ENCODE measurements around the gene OR8H3. TPM values are rescaled to one million over a fixed set of nuclear protein-coding genes. Genes with fewer than 3 reads are reported as not detected.

Gene OR8H3
- total and polyA plus RNA-seq, 12 donors = not detected

DNA sequence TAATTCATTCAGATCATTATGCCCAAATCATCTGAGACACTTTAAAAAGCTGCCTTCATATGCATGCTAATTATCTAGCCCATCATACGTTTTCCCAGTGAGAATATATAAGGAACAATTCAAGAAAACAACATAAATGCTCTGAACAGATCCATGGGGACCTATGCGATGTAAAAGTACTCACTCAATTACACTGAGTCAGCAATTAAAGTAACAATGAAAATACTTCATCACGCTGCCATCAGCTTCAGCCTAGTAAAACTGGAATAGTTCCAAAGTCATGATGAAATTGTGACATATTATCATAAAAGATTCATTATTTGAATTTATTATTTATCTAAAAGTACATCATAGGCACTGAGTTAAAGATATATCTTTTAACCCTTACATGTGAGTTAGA, 41.6 kb downstream of the OR8H3 start:
- ATAC-seq (no peak), DNase-seq (no peak)
- H3K9me3 ChIP-seq = peaks cover 0 to 18% (median 0%) of the 10 kb centered on the region in 11 donors
- no peak overlapping the region for H3K27ac ChIP-seq
- 36 to 61% methylated on average over 3 of the region's 3 CpGs for WGBS, 2 donors
- TF ChIP-seq, protein P1, sequence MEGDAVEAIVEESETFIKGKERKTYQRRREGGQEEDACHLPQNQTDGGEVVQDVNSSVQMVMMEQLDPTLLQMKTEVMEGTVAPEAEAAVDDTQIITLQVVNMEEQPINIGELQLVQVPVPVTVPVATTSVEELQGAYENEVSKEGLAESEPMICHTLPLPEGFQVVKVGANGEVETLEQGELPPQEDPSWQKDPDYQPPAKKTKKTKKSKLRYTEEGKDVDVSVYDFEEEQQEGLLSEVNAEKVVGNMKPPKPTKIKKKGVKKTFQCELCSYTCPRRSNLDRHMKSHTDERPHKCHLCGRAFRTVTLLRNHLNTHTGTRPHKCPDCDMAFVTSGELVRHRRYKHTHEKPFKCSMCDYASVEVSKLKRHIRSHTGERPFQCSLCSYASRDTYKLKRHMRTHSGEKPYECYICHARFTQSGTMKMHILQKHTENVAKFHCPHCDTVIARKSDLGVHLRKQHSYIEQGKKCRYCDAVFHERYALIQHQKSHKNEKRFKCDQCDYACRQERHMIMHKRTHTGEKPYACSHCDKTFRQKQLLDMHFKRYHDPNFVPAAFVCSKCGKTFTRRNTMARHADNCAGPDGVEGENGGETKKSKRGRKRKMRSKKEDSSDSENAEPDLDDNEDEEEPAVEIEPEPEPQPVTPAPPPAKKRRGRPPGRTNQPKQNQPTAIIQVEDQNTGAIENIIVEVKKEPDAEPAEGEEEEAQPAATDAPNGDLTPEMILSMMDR (IDR thresholded peaks at IDR 0.05) = no peak
- H3K36me3 ChIP-seq = no peaks in the 10 kb centered on the region
- no peaks in the 10 kb centered on the region for H3K27me3 ChIP-seq
- H3K4me1 ChIP-seq = no peaks in the 10 kb centered on the region
- intact Hi-C loops (cut with DNase I) = no loop called here
- no peak overlapping the region for H3K4me3 ChIP-seq

GRCh38 chr11:56172256-56172830, 50.2 kb downstream of the OR8H3 start:
- ATAC-seq = no peak
- H3K36me3 ChIP-seq = no peaks in the 10 kb centered on the region
- H3K4me1 ChIP-seq = no peaks in the 10 kb centered on the region
- peaks cover 0 to 3% (median 0%) of the 10 kb centered on the region in 11 donors for H3K9me3 ChIP-seq
- H3K27ac ChIP-seq = no peak overlapping the region
- WGBS, 2 donors = 60 to 61% methylated on average over 3 of the region's 3 CpGs
- H3K4me3 ChIP-seq = no peak overlapping the region
- intact Hi-C loops (cut with DNase I) = no loop called here
- no peak for DNase-seq
- TF ChIP-seq, protein P1 (IDR thresholded peaks at IDR 0.05) = no peak
- no peaks in the 10 kb centered on the region for H3K27me3 ChIP-seq

Other genes with a start within 250 kb of the OR8H3 start
- not detected for gene TRIM51, start 239.1 kb upstream of the OR8H3 start, total RNA-seq
- not detected for gene TRIM51, start 239.1 kb upstream of the OR8H3 start, polyA plus RNA-seq
- gene OR5W2, start 207.8 kb upstream of the OR8H3 start, total RNA-seq = not detected
- not detected for gene OR5W2, start 207.8 kb upstream of the OR8H3 start, polyA plus RNA-seq
- gene OR5I1, start 186.0 kb upstream of the OR8H3 start, total RNA-seq = not detected
- gene OR5I1, start 186.0 kb upstream of the OR8H3 start, polyA plus RNA-seq = not detected
- gene OR10AG1, start 152.4 kb upstream of the OR8H3 start, total RNA-seq = not detected
- gene OR10AG1, start 152.4 kb upstream of the OR8H3 start, polyA plus RNA-seq = not detected
- not detected for gene OR5F1, start 127.7 kb upstream of the OR8H3 start, total RNA-seq
- gene OR5F1, start 127.7 kb upstream of the OR8H3 start, polyA plus RNA-seq = not detected
- gene OR5AS1, start 94.7 kb upstream of the OR8H3 start, total RNA-seq = not detected
- gene OR5AS1, start 94.7 kb upstream of the OR8H3 start, polyA plus RNA-seq = not detected
- gene OR8I2, start 29.1 kb upstream of the OR8H3 start, total RNA-seq = not detected
- not detected for gene OR8I2, start 29.1 kb upstream of the OR8H3 start, polyA plus RNA-seq
- gene OR8H2, start 18.7 kb upstream of the OR8H3 start, total RNA-seq = not detected
- not detected for gene OR8H2, start 18.7 kb upstream of the OR8H3 start, polyA plus RNA-seq
- not detected for gene OR8J3, start 17.8 kb downstream of the OR8H3 start, total RNA-seq
- gene OR8J3, start 17.8 kb downstream of the OR8H3 start, polyA plus RNA-seq = not detected
- not detected for gene OR8K5, start 37.9 kb downstream of the OR8H3 start, total RNA-seq
- gene OR8K5, start 37.9 kb downstream of the OR8H3 start, polyA plus RNA-seq = not detected
- gene OR5J2, start 54.2 kb downstream of the OR8H3 start, total RNA-seq = not detected
- not detected for gene OR5J2, start 54.2 kb downstream of the OR8H3 start, polyA plus RNA-seq
- gene OR5T2, start 111.9 kb downstream of the OR8H3 start, total RNA-seq = not detected
- not detected for gene OR5T2, start 111.9 kb downstream of the OR8H3 start, polyA plus RNA-seq
- gene OR5T3, start 129.9 kb downstream of the OR8H3 start, total RNA-seq = not detected
- not detected for gene OR5T3, start 129.9 kb downstream of the OR8H3 start, polyA plus RNA-seq
- not detected for gene OR5T1, start 151.8 kb downstream of the OR8H3 start, total RNA-seq
- not detected for gene OR5T1, start 151.8 kb downstream of the OR8H3 start, polyA plus RNA-seq
- not detected for gene OR8H1, start 169.9 kb downstream of the OR8H3 start, total RNA-seq
- not detected for gene OR8H1, start 169.9 kb downstream of the OR8H3 start, polyA plus RNA-seq
- not detected for gene OR8K3, start 192.8 kb downstream of the OR8H3 start, total RNA-seq
- gene OR8K3, start 192.8 kb downstream of the OR8H3 start, polyA plus RNA-seq = not detected
- not detected for gene OR8K1, start 223.7 kb downstream of the OR8H3 start, total RNA-seq
- not detected for gene OR8K1, start 223.7 kb downstream of the OR8H3 start, polyA plus RNA-seq
- gene OR8J1, start 231.9 kb downstream of the OR8H3 start, total RNA-seq = not detected
- not detected for gene OR8J1, start 231.9 kb downstream of the OR8H3 start, polyA plus RNA-seq

Data from heart right ventricle (tissue), 16 donors.